Superior temporal gyrus (tissue), 1 donor: ENCODE results near the gene APP.
"Not testable (repeated sequence)": the region's sequence is repeated elsewhere in the genome, so short reads cannot be mapped to it uniquely, and the experiment has no call there.

Source experiments
- DNase-seq: peaks from one replicate; pipeline ENCODE4 v3.0.0-alpha.2; 2016; ENCODE audit errors: extremely low spot score

The APP gene

DNA sequence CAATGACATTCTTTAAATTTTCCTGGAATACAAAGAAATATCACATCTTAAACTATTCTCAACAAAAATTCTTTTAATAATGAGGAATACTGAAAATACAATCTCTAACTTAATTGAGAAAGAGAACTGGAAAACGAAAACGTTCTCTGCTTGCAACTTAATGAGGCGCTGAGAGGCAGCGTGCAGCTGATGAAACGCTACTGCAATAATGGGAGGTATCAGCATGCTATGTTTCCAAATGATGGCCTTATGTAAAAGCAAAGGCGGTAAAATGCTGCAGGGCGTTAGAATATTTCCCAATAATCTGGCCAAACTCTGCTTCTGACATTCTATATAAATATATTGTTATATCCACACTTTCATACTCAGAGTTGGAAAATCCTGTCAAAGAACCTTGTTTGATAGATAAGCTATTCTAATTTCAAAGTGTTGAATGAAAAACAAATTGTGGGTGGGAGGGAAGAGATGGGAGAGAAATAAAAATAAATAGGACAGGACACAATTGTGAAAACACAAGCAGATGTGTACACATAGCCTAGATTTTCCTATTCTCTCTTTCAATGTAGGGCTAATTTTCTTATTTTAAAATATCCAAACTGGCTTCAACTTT is 70.9 kb downstream of the APP start:
- DNase-seq = peak; percentile 73

DNA sequence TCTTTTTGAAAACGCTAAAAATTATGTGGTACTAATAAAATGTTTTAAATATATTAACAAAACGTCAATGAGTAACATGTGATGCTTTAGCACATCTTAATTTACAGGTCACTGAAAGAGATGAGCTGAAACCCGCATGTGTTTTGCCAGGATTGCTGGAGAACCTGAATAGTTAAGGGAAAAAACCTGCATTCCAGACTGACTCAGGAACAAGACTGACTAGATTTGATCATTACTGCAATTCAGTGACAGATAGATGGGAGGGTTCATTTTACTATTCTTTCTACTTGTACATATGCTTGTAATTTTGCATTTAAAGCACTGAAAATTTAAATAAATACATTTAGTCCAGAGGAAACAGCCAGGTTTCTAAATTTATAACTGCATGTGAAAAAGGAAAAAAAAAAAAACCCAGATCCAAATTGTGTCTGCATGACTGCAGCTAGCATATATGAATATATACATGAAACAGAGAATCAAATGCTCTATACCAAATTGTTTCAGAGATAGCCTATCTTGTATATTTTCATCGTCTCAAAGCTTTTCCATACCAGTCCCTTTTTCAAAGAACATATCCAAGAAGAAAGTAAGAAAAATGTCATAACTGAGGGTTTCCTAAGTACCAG is 71.7 kb downstream of the APP start:
- DNase-seq = peak; percentile 48

DNA sequence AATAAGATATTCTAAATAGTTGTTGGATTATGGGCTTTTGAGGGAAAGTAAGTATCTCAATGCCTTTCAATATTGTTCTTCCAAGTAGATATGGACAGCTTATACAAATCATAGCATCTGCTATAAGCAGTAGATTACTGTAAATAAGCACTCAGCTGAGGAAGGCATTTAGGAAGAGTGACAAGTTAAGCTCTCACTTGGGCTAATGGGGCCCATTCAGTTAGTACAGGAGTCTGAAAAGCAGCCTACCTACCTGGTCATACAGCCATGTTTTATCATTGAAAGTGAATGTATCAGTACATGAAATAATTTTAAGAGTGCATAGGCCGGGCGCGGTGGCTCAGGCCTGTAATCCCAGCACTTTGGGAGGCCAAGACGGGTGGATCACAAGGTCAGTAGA is 73.1 kb downstream of the APP start:
- DNase-seq = no peak

DNA sequence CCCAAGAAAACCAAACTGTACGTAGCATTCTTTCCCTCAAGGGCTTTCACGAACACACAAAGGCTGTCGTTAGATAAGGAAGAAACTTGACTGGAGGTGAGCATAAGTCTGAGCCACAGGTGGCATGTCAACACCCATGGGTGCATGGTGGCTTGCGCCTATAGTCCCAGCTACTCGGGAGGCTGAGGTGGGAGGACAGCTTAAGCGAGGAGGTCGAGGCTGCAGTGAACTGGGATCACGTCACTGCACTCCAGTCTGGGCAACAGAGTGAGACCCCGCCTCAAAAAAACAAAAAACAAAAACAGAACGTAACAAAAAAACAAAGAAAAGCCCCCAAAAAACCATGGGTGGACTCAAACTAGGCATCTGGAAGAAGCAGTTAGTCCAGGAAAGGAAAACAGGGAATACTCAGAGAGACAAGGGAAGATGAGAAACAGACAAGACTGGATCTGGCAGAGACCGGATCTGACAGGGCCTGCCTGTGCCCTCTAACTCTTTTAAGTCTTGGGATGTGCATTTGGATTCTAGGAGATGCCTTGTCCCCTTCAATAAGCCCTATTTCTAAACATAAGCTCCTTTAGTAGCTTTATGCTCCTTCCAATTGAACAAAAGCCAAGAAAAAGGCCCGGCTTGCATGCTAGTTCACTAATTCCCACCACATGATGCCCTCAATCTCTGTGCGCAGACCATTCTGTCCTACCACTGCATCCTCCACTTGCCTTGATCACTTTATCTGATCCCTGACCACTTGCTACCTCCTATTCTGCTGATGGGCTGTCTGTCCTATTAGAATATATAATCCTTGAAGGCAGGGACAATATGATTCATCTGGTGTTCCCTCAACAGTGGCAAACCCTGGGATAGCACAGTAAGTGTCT is 73.8 kb downstream of the APP start:
- DNase-seq = no peak

DNA sequence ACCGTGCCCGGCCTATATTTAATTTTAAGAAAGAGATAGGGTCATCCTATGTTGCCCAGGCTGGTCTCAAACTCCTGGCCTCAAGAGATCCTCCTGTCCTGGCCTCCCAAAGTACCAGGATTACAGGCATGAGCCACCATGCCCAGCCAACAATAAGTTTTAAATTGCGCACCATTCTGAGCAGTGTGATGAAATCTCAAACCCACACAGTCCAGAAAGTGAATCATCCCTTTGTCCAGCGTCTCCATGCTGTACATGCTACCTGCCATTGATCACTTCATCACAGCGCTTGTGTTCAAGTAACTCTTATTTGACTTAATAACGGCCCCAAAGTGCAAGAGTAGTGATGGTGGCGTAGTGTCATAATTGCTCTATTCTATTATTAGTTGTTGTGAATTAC is 75.4 kb downstream of the APP start:
- no peak for DNase-seq

DNA sequence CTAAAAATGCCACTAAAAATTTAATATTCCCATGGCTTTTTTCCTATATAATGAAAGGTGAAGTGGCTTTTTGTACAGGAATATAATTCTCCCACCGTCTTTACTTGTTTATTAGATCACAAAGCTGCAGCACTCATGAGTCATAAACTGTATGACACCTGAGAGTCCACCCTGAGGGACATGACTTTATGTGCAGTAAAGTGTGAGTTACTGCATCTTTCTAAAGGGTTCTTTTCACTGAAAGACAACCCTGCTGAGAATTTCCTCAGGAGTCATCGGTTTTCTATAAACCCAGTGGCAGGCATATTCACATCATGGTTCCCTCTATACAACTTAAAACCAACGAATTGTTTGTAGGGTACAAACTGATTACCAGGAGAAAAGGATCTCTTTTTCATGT is 77.4 kb downstream of the APP start:
- DNase-seq = no peak

DNA sequence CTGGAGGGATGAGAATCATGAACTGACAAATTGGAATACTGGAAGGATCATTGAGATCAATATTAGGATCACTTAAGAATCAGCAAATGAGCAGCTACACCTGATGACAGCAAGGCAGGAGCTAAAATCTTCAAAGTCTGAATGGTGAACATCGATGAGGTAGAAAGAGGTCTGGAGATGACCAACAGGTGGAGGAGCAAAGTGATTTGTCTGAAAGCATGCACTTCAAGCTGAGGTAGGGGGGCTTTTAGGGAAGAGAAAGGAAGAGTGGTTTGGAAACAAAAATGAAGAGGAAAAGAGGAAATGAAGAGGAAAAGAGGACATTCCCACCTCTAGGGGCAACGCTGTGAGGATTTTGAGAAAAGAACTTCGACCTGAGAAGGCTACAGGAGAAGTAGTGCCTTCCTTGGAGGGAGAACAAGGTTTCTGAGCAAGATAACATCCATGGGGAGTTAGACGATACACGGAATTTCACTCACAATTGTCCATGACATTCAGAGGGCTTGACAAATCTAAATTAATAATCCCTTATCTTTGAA is 79.0 kb downstream of the APP start:
- no peak for DNase-seq

DNA sequence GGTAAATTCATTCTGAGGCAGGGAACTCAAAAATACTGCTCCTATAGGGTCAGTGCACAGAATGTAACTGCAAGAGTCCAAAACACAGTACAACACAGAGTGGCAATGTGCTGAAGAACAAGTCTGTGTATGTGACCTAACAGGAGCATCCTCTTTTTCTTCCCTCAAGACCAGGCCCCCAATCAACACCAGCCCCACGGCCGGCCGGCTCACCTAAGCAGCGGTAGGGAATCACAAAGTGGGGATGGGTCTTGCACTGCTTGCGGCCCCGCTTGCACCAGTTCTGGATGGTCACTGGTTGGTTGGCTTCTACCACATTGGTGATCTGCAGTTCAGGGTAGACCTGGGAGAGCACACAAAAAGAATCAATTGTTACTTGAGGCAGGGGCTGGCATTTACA is 80.8 kb downstream of the APP start:
- no peak for DNase-seq

DNA sequence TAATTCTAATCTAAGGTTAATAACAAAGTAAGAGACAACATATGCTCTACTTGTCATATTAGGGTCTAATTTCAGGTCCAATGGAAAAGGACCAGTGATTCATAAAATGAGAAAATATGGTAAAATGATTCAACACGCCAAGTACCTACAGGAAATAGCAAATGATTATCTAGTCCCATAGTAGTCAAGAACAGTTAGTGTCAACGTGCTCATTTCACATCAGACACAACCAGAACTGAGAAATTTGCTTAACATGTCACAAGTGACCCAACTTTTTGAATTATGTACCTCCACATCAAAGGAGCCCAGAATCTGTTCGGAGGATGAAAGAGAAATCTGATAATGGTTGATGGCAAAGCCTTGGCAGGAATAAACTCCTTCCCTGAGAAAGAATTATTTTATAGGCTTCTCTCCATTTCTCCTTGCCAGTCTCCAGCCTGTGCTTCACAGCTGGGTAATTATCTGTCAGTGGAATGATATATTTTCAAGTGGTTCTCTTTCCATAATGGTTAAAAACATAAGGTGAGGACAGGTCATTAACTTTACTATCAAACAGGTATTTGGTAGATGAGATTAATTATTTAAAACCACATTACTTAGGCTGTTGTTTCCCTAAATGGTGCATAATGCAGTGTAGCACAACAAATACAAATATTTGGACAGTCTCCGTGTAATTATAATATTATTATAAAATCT is 83.2 kb downstream of the APP start:
- DNase-seq = no peak

DNA sequence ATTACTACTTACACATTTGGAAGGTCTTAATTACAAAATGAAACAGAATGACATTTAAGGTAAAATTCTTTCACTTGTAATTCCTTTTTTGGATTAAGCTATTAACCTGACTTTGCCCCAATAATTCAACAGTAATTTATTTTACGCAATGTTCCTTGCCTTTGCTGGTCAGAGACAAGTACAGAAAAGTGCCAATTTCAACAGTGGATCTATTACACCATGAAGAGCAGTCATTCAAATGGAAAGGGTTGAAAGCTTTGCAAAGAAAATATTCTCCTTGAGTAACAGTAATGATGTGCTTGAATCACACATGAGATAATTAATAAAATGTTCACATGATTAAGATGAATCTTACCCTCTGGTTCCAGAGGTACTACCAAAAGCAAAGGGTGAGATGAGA is 84.7 kb downstream of the APP start:
- no peak for DNase-seq

DNA sequence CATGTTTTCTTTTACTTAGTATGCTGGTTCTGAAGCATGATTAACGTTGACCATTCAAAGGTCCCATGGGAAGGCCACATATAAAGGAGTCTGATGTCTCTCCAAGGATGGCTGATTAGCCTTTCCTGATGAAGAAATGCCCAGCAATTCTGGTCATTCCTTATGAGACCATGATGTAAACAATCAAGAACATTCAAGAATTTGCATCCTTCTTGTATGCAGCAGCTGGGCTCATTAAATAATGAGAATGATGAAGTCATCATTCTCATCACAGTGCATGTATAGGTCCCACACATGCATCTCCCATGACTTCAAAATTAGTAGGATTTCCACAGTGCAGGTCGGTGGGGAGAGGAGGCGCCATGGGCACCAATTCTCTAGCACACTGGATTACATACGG is 85.4 kb downstream of the APP start:
- DNase-seq = no peak

DNA sequence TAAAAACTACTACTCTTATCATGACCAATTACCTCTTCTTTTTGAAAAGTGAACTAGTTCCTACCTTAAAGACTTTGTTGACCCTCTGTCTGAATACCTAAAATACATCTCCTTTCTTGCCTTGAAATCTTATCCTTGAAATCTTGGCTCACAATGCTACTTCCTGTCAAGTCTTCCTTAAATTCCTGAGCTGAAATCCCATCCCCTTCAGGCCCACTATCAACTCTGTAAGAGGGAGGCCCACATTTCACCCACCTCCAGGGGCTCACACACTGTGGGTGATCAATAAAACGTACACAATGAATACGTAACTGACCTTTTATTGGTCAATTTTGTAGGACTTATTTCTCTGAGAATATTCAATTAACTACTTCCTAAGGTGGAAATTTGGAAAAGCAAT is 88.0 kb downstream of the APP start:
- no peak for DNase-seq

DNA sequence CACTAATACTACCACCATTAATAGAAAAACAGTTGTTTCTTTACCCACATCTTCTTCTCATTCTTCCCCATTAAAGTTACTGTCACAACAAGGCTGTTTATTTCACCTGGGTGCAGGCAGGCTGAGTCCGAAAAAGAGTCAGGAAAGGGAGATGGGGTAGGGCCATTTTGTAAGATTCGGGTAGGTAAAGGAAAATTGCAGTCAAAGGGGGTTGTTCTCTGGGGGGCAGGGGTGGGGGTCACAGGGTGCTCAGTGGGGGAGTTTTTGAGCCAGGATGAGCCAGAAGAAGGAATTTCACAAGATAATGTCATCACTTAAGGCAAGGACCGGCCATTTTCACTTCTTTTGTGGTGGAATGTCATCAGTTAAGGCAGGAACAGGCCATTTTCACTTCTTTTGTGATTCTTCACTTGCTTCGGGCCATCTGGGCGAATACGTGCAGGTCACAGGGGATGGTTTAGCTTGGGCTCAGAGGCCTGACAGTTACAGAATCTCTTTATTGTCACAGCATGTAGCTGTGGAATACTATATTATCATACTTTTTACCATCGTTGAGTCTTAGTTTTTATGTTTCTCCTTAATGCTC is 89.3 kb downstream of the APP start:
- DNase-seq = not testable (repeated sequence)

DNA sequence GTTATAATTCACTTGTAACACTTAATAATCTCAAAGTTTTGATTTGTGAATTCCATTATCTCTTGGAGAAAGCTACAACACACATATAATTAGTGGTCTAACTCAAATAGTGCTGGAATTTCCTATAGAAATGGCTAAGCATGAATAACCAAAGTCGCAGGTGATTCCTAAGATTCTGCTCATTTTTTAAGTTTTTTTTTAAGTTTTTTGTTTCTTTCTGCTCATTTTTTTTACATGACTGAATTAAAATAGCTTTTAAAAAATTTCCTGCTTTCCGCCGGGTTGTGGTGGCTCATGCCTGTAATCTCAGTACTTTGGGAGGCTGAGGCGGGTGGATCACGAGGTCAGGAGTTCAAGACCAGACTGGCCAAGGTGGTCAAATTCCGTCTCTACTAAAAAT is 90.4 kb downstream of the APP start:
- DNase-seq = no peak

DNA sequence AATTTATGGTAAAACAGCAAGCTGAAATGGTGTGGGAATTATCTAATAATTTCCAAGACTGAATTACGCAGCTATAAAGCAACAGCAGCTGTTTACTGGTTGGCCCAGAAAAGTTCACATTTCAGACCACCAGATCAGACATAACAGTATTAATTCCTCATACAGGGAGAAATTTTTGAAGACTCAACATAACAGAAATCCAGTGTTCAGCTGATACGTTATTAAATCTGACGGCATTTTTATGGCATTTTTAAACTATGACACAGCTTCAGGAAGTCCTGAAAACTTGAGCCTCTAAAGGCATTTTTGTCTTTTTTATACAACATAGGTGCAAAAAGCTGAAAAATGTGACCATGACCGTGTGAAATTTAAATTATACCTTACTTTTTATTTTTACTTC is 91.2 kb downstream of the APP start:
- DNase-seq = no peak

DNA sequence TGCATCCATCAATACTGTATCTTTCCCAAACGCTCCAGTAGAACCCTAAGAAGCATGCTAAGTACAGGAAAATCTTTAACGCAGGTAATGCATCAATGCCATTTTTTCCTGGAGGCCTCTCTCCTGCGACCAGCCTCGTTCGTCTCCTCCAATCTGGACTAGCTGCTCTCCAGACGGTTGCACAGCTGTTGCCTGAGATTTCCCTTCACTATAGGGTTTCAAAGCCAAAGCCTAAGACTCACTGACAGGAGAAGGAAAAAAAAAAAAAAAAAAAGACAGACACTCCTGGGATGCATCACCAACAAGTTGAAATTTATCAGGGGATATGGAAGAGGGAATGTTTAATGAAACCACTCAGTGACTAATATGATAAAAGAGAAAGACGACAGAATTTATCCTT is 93.0 kb downstream of the APP start:
- no peak for DNase-seq

DNA sequence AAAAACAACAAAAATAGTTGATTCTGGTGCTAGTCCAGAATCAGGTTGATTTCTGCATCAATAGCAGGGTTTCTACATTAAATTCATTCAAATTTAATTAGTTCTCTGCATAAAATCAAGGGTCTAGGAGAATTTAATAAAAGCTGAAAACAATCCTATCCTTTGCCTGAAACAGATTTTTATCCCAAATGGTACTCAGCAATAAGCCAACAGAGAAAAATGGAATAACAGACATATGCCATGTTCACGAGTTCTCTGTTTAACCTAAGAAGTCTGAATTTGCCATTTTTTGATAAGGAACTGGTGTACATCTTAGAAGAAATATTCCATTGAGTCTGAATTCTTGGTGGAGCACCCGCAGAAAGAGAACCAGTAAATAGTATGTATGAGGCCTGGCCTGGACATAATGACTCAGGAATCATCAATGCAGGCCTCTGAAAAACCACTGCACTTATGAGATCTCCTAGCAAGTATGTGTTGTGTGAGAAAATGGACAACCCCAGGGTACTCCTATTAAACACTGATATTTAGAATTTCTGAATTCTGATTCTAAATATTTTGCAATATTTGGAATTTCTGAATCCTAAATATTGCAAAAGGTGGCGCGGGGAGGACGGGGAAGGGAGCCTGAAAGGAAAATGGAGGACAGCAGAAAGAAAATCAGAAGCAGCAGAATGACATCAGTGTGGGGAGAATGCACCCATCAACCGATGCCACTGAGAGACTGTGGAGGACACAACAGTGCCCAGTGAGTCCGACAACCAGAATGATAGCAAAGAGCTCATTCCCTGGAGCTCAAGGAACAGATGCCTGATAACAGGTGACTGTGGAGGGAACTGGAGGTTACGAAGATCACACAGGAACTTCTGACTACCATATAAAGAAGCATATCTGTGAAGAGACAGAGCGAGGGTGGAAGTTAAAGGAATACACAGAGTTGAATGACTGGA is 97.6 kb downstream of the APP start:
- no peak for DNase-seq

DNA sequence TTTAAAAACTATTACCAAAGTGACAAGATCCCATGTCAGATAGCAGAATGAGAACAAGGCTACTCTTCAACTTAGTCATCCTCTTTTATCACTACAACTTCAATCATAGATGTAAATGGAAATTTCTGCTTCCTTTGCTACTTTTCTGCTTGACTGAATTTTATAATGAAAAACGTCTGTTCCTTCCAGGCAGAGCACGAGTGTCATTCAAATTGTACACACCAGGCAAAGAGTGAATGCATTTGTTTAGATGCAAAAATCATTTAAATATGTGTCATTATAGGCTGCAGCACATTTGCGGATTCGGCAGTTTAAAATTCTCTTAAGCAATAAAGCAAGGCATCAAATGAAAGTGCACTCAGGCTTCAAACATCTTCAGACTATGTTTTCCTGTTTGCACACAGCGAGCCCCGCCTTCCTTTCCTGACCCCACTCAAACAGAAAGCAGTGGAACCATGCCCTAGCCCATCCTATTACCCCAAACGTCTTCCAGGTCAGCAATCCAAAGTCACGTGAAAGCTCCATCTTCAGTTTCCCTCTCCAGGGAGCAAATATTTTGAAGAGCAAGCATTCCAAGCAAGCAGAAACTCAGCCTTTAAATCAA is 99.6 kb downstream of the APP start:
- DNase-seq = no peak

DNA sequence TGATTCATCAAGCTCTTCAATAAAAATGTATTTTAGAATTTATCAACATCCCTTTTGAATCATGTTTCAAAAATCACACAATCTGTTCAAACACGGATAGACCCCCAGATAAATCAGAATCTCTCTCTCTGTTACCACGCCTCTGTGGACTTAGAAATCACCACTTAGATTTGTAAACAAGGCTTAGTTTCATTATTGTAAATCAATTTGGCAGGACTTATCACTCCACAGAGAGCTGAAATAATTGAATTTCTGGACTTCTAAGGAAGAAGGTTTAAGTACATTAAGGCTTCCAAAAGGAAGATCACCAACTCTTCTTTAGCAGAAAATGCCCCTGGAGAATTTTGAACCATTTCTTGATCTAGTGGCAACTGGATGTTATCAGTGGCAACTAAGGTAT is 100.4 kb downstream of the APP start:
- no peak for DNase-seq

DNA sequence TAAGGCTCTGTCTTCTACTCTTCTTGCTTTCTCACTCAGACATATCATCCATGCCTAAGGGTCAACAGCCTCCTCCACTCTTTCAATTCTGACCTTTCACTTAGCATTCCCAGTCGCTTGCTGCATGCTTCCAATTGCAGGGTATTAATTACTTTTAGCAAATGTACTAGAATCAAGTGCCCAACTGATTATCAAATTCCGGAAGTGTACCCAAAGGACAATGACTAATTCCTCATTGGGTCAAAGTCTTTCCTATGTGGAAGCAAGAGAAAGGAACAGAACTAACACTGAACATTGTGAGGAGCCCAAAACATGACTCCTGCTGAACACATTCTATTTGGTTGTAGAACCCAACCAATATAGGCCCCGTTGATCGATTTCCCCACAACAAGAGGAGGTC is 101.8 kb downstream of the APP start:
- no peak for DNase-seq
